ENCODE results near the gene DNAH3. TPM values are rescaled to one million over a fixed set of nuclear protein-coding genes. Genes with fewer than 3 reads are reported as not detected.
"Not testable (repeated sequence)": the region's sequence is repeated elsewhere in the genome, so short reads cannot be mapped to it uniquely, and the experiment has no call there.

Gene DNAH3
- total RNA-seq, 1 donor from 2014 or later, result not detected

DNA sequence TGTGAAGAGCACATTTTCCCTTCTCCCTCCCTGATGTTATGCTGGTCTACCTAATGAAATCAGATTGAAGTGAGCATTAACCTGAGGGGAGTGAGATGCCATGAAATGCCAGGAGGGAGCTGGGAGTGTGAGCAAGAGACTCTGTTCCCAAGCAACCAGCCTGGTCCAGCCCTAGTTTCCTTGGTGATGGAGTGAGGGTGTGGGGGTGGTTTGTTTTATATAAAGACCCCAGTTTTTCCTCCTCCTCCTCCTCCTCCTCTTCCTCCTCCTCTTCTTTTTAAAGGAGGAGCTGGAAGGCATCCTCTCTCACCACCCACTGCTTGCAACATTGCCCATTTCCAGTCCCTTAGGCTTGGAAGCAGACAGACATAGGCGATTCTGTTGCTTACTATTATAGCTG lies 97.1 kb downstream of the DNAH3 start:
- no peak for DNase-seq (ENCODE audit: extremely low spot score, unreplicated experiment)
- Mint-ChIP-seq H3K36me3 (no peaks in the 10 kb centered on the region), H3K9me3 (no peaks in the 10 kb centered on the region), H3K27ac (no peak overlapping the region), H3K4me3 (no peak overlapping the region), H3K4me1 (ENCODE audit: unreplicated experiment) (no peaks in the 10 kb centered on the region), H3K27me3 (peaks cover 37% of the 10 kb centered on the region)
- TF ChIP-seq, protein P1, sequence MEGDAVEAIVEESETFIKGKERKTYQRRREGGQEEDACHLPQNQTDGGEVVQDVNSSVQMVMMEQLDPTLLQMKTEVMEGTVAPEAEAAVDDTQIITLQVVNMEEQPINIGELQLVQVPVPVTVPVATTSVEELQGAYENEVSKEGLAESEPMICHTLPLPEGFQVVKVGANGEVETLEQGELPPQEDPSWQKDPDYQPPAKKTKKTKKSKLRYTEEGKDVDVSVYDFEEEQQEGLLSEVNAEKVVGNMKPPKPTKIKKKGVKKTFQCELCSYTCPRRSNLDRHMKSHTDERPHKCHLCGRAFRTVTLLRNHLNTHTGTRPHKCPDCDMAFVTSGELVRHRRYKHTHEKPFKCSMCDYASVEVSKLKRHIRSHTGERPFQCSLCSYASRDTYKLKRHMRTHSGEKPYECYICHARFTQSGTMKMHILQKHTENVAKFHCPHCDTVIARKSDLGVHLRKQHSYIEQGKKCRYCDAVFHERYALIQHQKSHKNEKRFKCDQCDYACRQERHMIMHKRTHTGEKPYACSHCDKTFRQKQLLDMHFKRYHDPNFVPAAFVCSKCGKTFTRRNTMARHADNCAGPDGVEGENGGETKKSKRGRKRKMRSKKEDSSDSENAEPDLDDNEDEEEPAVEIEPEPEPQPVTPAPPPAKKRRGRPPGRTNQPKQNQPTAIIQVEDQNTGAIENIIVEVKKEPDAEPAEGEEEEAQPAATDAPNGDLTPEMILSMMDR (conservative IDR thresholded peaks at IDR 0.05), result no peak

DNA sequence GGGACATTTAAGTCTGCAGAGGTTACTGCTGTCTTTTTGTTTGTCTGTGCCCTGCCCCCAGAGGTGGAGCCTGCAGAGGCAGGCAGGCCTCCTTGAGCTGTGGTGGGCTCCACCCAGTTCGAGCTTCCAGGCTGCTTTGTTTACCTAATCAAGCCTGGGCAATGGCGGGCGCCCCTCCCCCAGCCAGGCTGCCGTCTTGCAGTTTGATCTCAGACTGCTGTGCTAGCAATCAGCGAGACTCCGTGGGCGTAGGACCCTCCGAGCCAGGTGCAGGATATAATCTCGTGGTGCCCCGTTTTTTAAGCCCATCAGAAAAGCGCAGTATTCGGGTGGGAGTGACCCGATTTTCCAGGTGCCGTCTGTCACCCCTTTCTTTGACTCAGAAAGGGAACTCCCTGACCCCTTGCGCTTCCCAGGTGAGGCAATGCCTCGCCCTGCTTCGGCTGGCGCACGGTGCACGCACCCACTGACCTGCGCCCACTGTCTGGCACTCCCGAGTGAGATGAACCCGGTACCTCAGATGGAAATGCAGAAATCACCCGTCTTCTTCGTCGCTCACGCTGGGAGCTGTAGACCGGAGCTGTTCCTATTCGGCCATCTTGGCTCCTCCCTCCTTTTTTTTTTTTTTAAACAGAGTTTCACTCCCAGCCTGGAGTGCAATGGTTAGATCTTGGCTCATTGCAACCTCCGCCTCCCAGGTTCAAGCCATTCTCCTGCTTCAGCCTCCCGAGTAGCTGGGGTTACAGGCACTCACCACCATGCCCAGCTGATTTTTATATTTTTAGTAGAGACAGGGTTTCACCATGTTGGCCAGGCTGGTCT lies 102.3 kb downstream of the DNAH3 start:
- not testable (repeated sequence) for H3K4me1 Mint-ChIP-seq (ENCODE audit: unreplicated experiment); DNase-seq (ENCODE audit: extremely low spot score, unreplicated experiment); H3K4me3 Mint-ChIP-seq; H3K36me3 Mint-ChIP-seq; H3K9me3 Mint-ChIP-seq; H3K27ac Mint-ChIP-seq
- H3K27me3 Mint-ChIP-seq, result peaks cover 14% of the 10 kb centered on the region

DNA sequence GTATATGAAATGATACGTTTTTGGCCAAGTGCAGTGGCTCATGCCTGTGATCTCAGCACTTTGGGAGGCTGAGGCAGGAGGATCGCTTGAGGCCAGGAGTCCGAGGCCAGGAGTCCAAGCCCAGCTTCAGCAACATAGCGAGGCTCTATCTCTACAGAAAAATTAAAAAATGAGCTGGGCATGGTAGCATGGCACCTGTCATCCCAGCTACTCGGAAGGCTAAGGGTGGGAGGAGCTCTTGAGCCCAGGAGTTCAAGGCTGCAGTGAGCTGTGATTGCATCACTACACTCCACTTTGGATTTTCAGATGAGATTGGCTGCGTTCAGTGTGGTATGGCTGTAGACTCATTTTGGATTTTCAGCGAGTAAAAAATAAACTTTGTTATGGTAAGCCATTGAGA lies 112.4 kb downstream of the DNAH3 start:
- no peak overlapping the region for H3K27ac Mint-ChIP-seq
- peaks cover 8% of the 10 kb centered on the region for H3K27me3 Mint-ChIP-seq
- TF ChIP-seq, protein P1 (conservative IDR thresholded peaks at IDR 0.05), result no peak
- H3K4me3 Mint-ChIP-seq, result no peak overlapping the region
- H3K9me3 Mint-ChIP-seq, result no peaks in the 10 kb centered on the region
- no peak for DNase-seq (ENCODE audit: extremely low spot score, unreplicated experiment)
- no peaks in the 10 kb centered on the region for H3K4me1 Mint-ChIP-seq (ENCODE audit: unreplicated experiment)
- no peaks in the 10 kb centered on the region for H3K36me3 Mint-ChIP-seq

- H3K4me1 Mint-ChIP-seq (ENCODE audit: unreplicated experiment), result no peaks in the 10 kb centered on the region
- peaks cover 8% of the 10 kb centered on the region for H3K27me3 Mint-ChIP-seq
- TF ChIP-seq, protein P1 (conservative IDR thresholded peaks at IDR 0.05), result no peak
- H3K9me3 Mint-ChIP-seq, result no peaks in the 10 kb centered on the region
- no peak overlapping the region for H3K4me3 Mint-ChIP-seq
- H3K36me3 Mint-ChIP-seq, result no peaks in the 10 kb centered on the region
- no peak overlapping the region for H3K27ac Mint-ChIP-seq
- no peak for DNase-seq (ENCODE audit: extremely low spot score, unreplicated experiment)
Observed at GRCh38 chr16:21037736-21038135, 112.9 kb downstream of the DNAH3 start.

DNA sequence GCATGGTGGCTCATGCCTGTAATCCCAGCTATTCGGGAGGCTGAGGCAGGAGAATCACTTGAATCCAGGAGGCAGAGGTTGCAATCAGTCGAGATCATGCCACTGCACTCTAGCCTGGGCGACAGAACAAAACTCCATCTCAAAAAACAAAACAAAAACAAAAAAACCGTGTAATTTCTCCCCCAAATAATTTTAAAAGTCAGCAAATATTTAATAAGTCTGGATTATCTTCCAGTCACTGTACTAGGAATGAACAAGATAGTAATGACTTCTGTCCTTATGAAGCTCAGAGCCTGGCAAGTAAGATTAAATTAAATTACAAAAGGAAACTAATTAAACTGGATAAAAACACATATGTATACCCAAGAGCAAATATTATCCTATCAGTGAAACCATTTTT lies 113.5 kb downstream of the DNAH3 start:
- no peaks in the 10 kb centered on the region for H3K36me3 Mint-ChIP-seq
- peaks cover 8% of the 10 kb centered on the region for H3K27me3 Mint-ChIP-seq
- no peak for DNase-seq (ENCODE audit: extremely low spot score, unreplicated experiment)
- H3K9me3 Mint-ChIP-seq, result no peaks in the 10 kb centered on the region
- no peaks in the 10 kb centered on the region for H3K4me1 Mint-ChIP-seq (ENCODE audit: unreplicated experiment)
- H3K27ac Mint-ChIP-seq, result no peak overlapping the region
- no peak overlapping the region for H3K4me3 Mint-ChIP-seq
- TF ChIP-seq, protein P1 (conservative IDR thresholded peaks at IDR 0.05), result no peak

DNA sequence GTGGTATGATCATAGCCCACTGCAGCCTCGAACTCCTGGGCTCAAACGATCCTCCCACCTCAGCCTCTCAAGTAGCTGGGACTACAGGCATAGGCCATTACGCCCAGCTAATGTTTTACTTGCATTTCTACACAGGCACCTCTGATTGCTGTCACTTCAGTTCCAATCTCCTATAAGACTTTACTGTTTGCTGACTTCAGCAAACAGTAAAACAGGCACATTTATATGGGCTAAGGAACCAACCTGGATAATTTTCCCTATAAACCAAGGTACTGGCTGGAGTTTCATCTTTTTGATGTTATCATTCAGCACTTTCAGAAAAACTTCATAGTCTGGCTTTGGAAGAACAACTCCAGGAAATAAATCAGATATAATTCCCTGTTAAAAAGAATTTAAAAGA lies 114.2 kb downstream of the DNAH3 start:
- Mint-ChIP-seq H3K27me3 (peaks cover 8% of the 10 kb centered on the region), H3K36me3 (no peaks in the 10 kb centered on the region), H3K27ac (no peak overlapping the region), H3K4me1 (ENCODE audit: unreplicated experiment) (no peaks in the 10 kb centered on the region), H3K9me3 (no peaks in the 10 kb centered on the region), H3K4me3 (no peak overlapping the region)
- TF ChIP-seq, protein P1 (conservative IDR thresholded peaks at IDR 0.05), result no peak
- DNase-seq (ENCODE audit: extremely low spot score, unreplicated experiment), result no peak

All from type B pancreatic cell (in vitro differentiated cells).